K562 (cell line): ENCODE data around the gene RGS19. TPM values are rescaled to one million over a fixed set of nuclear protein-coding genes. Genes with fewer than 3 reads are reported as not detected.

Experiments
- ARID1B ChIP-seq: fragments of 450-650 bp; IDR thresholded peaks from 2 replicates; pipeline ENCODE4 v1.6.1; 2016; ENCODE audit warnings: antibody characterized with exemption, mild to moderate bottlenecking, inconsistent platforms
- CHD1 ChIP-seq: fragments of 200-600 bp; sonication (generic); IDR thresholded peaks from one replicate; pipeline ENCODE4 v1.6.1; 2012; ENCODE audit warnings: mild to moderate bottlenecking, moderate library complexity, low read length, inconsistent platforms
- DDX20 ChIP-seq: fragments of 450-650 bp; IDR thresholded peaks from 2 replicates; pipeline ENCODE4 v1.6.1; 2016; ENCODE audit warnings: missing genetic modification characterization, low read depth, mild to moderate bottlenecking, missing compliant biosample characterization, moderate library complexity
- ELK3 ChIP-seq: fragments of 450-650 bp; formaldehyde crosslinking; IDR thresholded peaks from 2 replicates; pipeline ENCODE4 v1.4.0; 2020; ENCODE audit warnings: mild to moderate bottlenecking
- FOXK2 ChIP-seq, 2 experiments: fragments of 450-650 bp; IDR thresholded peaks in 1 of 2; conservative IDR thresholded peaks in 1 of 2; 2 replicates each; pipeline ENCODE4 v1.6.1; 2016; ENCODE audit warnings: low read depth in 2 of 2, mild to moderate bottlenecking in 1 of 2
- GTF2F1 ChIP-seq: IDR thresholded peaks from 2 replicates; pipeline ENCODE4 v1.6.1; 2011; ENCODE audit warnings: low read depth, low read length, improper control_type of control experiment
- MAFF ChIP-seq: IDR thresholded peaks from 2 replicates; pipeline ENCODE4 v1.6.1; 2012; ENCODE audit warnings: low read length, improper control_type of control experiment
- MYC ChIP-seq, 2 experiments: fragments of 250-450 bp in 1 of 2; sonication (Bioruptor Pico) in 1 of 2; IDR thresholded peaks; 2 replicates each; pipeline versions ENCODE4 v1.5.1 to v1.6.1; 2012 to 2021; ENCODE audit warnings: low read depth in 2 of 2, borderline replicate concordance in 1 of 2, improper control_type of control experiment in 1 of 2, low read length in 1 of 2, mild to moderate bottlenecking in 1 of 2, moderate library complexity in 1 of 2
- NFIC ChIP-seq: fragments of 450-650 bp; IDR thresholded peaks from 2 replicates; pipeline ENCODE4 v1.6.1; 2017; ENCODE audit warnings: mild to moderate bottlenecking, inconsistent platforms
- NR4A1 ChIP-seq, 2 experiments: fragments of 250-450 bp in 1 of 2; fragments of 450-650 bp in 1 of 2; sonication (Bioruptor Pico) in 1 of 2; IDR thresholded peaks; 2 replicates each; pipeline versions ENCODE4 v1.4.0 to v1.6.1; 2016 to 2020; ENCODE audit warnings: mild to moderate bottlenecking in 2 of 2, missing compliant biosample characterization in 1 of 2, missing genetic modification characterization in 1 of 2, moderate library complexity in 1 of 2
- PCBP1 ChIP-seq: fragments of 200-400 bp; formaldehyde crosslinking; IDR thresholded peaks from 2 replicates; pipeline ENCODE4 v1.6.1; 2018; ENCODE audit warnings: mild to moderate bottlenecking, low read depth, low read length; ENCODE audit not compliant: poor library complexity, severe bottlenecking
- RBFOX2 ChIP-seq: fragments of 200-400 bp; formaldehyde crosslinking; IDR thresholded peaks from 2 replicates; pipeline ENCODE4 v1.6.1; 2017; ENCODE audit warnings: low read depth, mild to moderate bottlenecking, low read length, moderate library complexity
- SAFB ChIP-seq: fragments of 200-400 bp; formaldehyde crosslinking; IDR thresholded peaks from 2 replicates; pipeline ENCODE4 v1.6.1; 2017; ENCODE audit warnings: low read depth, low read length, borderline replicate concordance
- SIX5 ChIP-seq, 2 experiments: IDR thresholded peaks; 2 replicates each; pipeline ENCODE4 v1.6.1; 2011; ENCODE audit warnings: low read length in 2 of 2, borderline replicate concordance in 1 of 2, low read depth in 1 of 2, mild to moderate bottlenecking in 1 of 2, moderate library complexity in 1 of 2; ENCODE audit not compliant: insufficient read depth in 1 of 2
- TRIM24 ChIP-seq, 2 experiments: fragments of 450-650 bp; IDR thresholded peaks; 2 replicates each; pipeline ENCODE4 v1.6.1; 2016
- ZBTB7A ChIP-seq: IDR thresholded peaks from 2 replicates; pipeline ENCODE4 v1.6.1; 2011; ENCODE audit warnings: low read depth, mild to moderate bottlenecking, low read length, moderate library complexity, borderline replicate concordance; ENCODE audit not compliant: control insufficient read depth
- ZNF699 ChIP-seq: fragments of 250-450 bp; sonication (Bioruptor Pico); IDR thresholded peaks from 2 replicates; pipeline ENCODE4 v1.8.0; 2021; ENCODE audit warnings: mild to moderate bottlenecking, moderate library complexity; ENCODE audit not compliant: insufficient replicate concordance
- polyA plus RNA-seq, 8 experiments: library from polyadenylated mRNA; depleted of rRNA in 4 of 8; stranded (reverse) in 5 of 8; unstranded in 3 of 8; fragments of >200 nt; fragmentation: Nextera tagmentation in 2 of 8; fragmentation: Illumina TruSeq in 1 of 8; extraction: Ambion mirVana in 2 of 8; extraction: Trizol in 1 of 8; gene quantifications; 2 replicates each; pipeline versions ENCODE4 v1.2.1 to v1.2.3, GENCODE V29; 2011 to 2014; ENCODE audit warnings: inconsistent platforms in 1 of 8, missing spikeins in 1 of 8
- total RNA-seq, 7 experiments: library from RNA; depleted of rRNA in 6 of 7; stranded (reverse); fragments of >200 nt in 6 of 7; fragmentation: Illumina TruSeq in 2 of 7; extraction: Trizol in 2 of 7; gene quantifications; 2 replicates each; pipeline versions ENCODE4 v1.2.1 to v1.2.3, GENCODE V29; 2011 to 2021; ENCODE audit warnings: low replicate concordance in 1 of 7
- TF ChIP-seq, protein P1 (sequence below), 2 experiments: IDR thresholded peaks; 2 replicates each; pipeline ENCODE4 v1.6.1; 2011; ENCODE audit warnings: borderline replicate concordance in 1 of 2, control low read depth in 1 of 2, low read depth in 1 of 2, low read length in 1 of 2, mild to moderate bottlenecking in 1 of 2, mixed read lengths in 1 of 2, moderate library complexity in 1 of 2; ENCODE audit not compliant: insufficient read depth in 1 of 2, insufficient read length in 1 of 2, poor library complexity in 1 of 2, severe bottlenecking in 1 of 2; ENCODE audit errors: extremely low read depth in 1 of 2
- TF ChIP-seq, protein P2 (sequence below): fragments of 250-450 bp; sonication (Bioruptor Pico); IDR thresholded peaks from 2 replicates; pipeline ENCODE4 v1.4.0; 2020; ENCODE audit warnings: mild to moderate bottlenecking, moderate library complexity, borderline replicate concordance

The RGS19 gene
- total and polyA plus RNA-seq, 9 of the 15 experiments (the other 6 are each of a cell fraction or from before 2014, with no cell fraction given), result 0.41 to 23.7 (median 14.6) TPM

DNA sequence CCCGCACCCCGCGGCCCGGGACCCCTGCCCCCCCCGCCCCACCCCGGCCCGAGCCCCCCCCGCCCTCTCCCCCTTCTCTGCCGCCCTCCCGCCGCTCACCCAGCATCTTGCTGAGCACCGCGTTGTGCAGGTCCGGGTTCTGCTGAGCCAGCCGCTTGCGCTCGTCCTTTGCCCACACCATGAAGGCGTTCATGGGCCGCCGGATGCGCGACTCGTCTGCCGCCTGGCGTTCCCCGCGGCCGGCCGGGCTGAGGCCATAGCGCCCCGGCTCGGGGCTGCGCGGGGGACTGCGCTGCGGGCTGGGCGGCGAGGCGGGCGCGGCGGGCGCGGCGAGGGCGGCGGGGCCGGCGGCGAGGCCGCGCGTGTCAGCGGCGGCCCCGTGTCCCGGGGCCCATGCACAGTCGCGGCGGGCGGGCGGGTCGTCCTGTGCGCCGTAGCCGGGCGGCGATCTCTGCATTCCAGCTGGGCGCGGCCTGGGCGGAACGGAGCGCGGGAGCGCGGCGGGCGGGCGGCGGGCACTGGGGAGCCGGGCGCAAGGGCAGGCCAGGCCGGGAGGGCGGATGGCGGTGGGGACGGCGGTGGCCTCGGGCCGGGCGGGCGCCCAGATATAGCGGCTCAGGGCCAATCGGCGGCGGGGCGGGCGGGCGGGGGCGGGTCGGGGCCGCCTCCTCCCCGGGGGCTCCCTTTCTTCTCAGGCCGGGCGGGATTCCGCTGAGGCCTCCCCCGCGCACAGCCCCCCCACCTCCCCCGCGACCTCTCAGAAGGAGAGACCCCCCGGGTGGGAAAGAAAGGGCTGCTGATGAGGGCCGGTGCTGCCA, 30.0 kb downstream of the RGS19 start, which contains the start of gene SOX18 (continued):
- TF ChIP-seq MYC (IDR thresholded peaks at IDR 0.05; ENCODE audit: low read depth, low read length), result no peak; the same call in 1 of the 2 replicates
- TF ChIP-seq MYC (CRISPR knock-in tag; IDR thresholded peaks at IDR 0.05; ENCODE audit: borderline replicate concordance, low read depth), result no peak
- no peak for TF ChIP-seq GTF2F1
- TF ChIP-seq ZNF699 (CRISPR knock-in tag), result no peak
- no peak for TF ChIP-seq DDX20 (tag)
- no peak for TF ChIP-seq ARID1B
- 0 out of 2 replicates have a peak, but pooled peaks have one; percentile 55 for TF ChIP-seq SAFB
- no peak for TF ChIP-seq TRIM24 (IDR thresholded peaks at IDR 0.05)
- TF ChIP-seq, protein P1, sequence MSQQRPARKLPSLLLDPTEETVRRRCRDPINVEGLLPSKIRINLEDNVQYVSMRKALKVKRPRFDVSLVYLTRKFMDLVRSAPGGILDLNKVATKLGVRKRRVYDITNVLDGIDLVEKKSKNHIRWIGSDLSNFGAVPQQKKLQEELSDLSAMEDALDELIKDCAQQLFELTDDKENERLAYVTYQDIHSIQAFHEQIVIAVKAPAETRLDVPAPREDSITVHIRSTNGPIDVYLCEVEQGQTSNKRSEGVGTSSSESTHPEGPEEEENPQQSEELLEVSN (IDR thresholded peaks at IDR 0.05; ENCODE audit: borderline replicate concordance in 1 of 2, extremely low read depth in 1 of 2, insufficient read depth in 1 of 2, insufficient read length in 1 of 2, low read depth in 1 of 2, low read length in 1 of 2, poor library complexity in 1 of 2, severe bottlenecking in 1 of 2), result peak in 1 of 2 experiments; percentile 45
- no peak for TF ChIP-seq NFIC
- no peak for TF ChIP-seq NR4A1 (CRISPR knock-in tag; IDR thresholded peaks at IDR 0.05)
- no peak for TF ChIP-seq NR4A1 (tag; IDR thresholded peaks at IDR 0.05)
- no peak for TF ChIP-seq FOXK2 (conservative IDR thresholded peaks at IDR 0.05 in 1 of 2, IDR thresholded peaks at IDR 0.05 in 1 of 2; ENCODE audit: low read depth in 2 of 2)
- TF ChIP-seq CHD1, result peak; percentile 69
- TF ChIP-seq ZBTB7A, result peak; percentile 71; the same call in 1 of the 2 replicates
- TF ChIP-seq MAFF, result no peak
- no peak for TF ChIP-seq ELK3 (CRISPR knock-in tag)
- no peak for TF ChIP-seq PCBP1
- peak; percentile 60 for TF ChIP-seq RBFOX2
- TF ChIP-seq, protein P2, sequence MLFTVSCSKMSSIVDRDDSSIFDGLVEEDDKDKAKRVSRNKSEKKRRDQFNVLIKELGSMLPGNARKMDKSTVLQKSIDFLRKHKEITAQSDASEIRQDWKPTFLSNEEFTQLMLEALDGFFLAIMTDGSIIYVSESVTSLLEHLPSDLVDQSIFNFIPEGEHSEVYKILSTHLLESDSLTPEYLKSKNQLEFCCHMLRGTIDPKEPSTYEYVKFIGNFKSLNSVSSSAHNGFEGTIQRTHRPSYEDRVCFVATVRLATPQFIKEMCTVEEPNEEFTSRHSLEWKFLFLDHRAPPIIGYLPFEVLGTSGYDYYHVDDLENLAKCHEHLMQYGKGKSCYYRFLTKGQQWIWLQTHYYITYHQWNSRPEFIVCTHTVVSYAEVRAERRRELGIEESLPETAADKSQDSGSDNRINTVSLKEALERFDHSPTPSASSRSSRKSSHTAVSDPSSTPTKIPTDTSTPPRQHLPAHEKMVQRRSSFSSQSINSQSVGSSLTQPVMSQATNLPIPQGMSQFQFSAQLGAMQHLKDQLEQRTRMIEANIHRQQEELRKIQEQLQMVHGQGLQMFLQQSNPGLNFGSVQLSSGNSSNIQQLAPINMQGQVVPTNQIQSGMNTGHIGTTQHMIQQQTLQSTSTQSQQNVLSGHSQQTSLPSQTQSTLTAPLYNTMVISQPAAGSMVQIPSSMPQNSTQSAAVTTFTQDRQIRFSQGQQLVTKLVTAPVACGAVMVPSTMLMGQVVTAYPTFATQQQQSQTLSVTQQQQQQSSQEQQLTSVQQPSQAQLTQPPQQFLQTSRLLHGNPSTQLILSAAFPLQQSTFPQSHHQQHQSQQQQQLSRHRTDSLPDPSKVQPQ (CRISPR knock-in tag), result no peak
- no peak for TF ChIP-seq SIX5 (IDR thresholded peaks at IDR 0.05; ENCODE audit: borderline replicate concordance in 1 of 2, insufficient read depth in 1 of 2, low read depth in 1 of 2, low read length in 2 of 2)
